Keratinocyte (primary cell): Measurements from ENCODE around the gene LCE1F. TPM values are rescaled to one million over a fixed set of nuclear protein-coding genes. Genes with fewer than 3 reads are reported as not detected.

Source experiments
- DNase-seq: peaks from one replicate; pipeline ENCODE4 v3.0.0-alpha.2; 2011; ENCODE audit warnings: low read depth, missing footprints, low spot score
- FAIRE-seq: peaks from 2 replicates; lab custom pipeline; 2011; peaks lifted over from hg19 to GRCh38; lab: Jason Lieb, UNC
- H2AFZ ChIP-seq: 2 replicates; pipeline ENCODE4 v1.6.0; 2012; ENCODE audit warnings: low read length, control low read depth, inconsistent platforms; ENCODE audit not compliant: control insufficient read depth
- H3K27ac ChIP-seq: 2 replicates; pipeline ENCODE4 v1.5.1; 2011; ENCODE audit warnings: low read length; ENCODE audit not compliant: control insufficient read depth, insufficient read depth
- H3K27me3 ChIP-seq: 3 replicates; pipeline ENCODE4 v1.6.0; 2011; ENCODE audit warnings: low read length; ENCODE audit not compliant: control insufficient read depth, insufficient read depth; ENCODE audit errors: extremely low read depth
- H3K36me3 ChIP-seq, 2 experiments: 2 replicates in 1 of 2; 3 replicates in 1 of 2; pipeline ENCODE4 v1.5.1; 2011; ENCODE audit warnings: low read length in 2 of 2, mild to moderate bottlenecking in 1 of 2; ENCODE audit not compliant: control insufficient read depth in 2 of 2, insufficient read depth in 2 of 2; ENCODE audit errors: extremely low read depth in 1 of 2
- H3K4me1 ChIP-seq: 3 replicates; pipeline ENCODE4 v1.5.1; 2011; ENCODE audit warnings: low read length; ENCODE audit not compliant: control insufficient read depth, insufficient read depth; ENCODE audit errors: extremely low read depth
- H3K4me2 ChIP-seq: 3 replicates; pipeline ENCODE4 v1.6.0; 2011; ENCODE audit warnings: low read depth, low read length; ENCODE audit not compliant: control insufficient read depth, insufficient read depth; ENCODE audit errors: extremely low read depth
- H3K4me3 ChIP-seq, 3 experiments: fragments of 200-600 bp in 1 of 3; sonication (generic) in 1 of 3; 2 replicates in 2 of 3; 3 replicates in 1 of 3; pipeline ENCODE4 v1.5.1; 2011 to 2016; ENCODE audit warnings: low read length in 3 of 3, mild to moderate bottlenecking in 3 of 3, control low read depth in 2 of 3, inconsistent platforms in 1 of 3, low read depth in 1 of 3, mixed read lengths in 1 of 3, mixed run types in 1 of 3, moderate library complexity in 1 of 3; ENCODE audit not compliant: control insufficient read depth in 2 of 3, insufficient read depth in 2 of 3; ENCODE audit errors: extremely low read depth in 1 of 3
- H3K79me2 ChIP-seq: 2 replicates; pipeline ENCODE4 v1.6.0; 2012; ENCODE audit warnings: low read length; ENCODE audit not compliant: control insufficient read depth, insufficient read depth
- H3K9ac ChIP-seq: 3 replicates; pipeline ENCODE4 v1.6.0; 2011; ENCODE audit warnings: low read length; ENCODE audit not compliant: control insufficient read depth, insufficient read depth; ENCODE audit errors: extremely low read depth
- H3K9me1 ChIP-seq: 3 replicates; pipeline ENCODE4 v1.6.0; 2011; ENCODE audit warnings: low read length; ENCODE audit not compliant: control insufficient read depth, insufficient read depth; ENCODE audit errors: extremely low read depth
- H3K9me3 ChIP-seq: 2 replicates; pipeline ENCODE4 v1.5.1; 2012; ENCODE audit warnings: low read depth, low read length; ENCODE audit not compliant: control insufficient read depth
- H4K20me1 ChIP-seq: 3 replicates; pipeline ENCODE4 v1.6.0; 2011; ENCODE audit warnings: low read length; ENCODE audit not compliant: control insufficient read depth, insufficient read depth; ENCODE audit errors: extremely low read depth
- CTCF ChIP-seq, 3 experiments: IDR thresholded peaks in 1 of 3; conservative IDR thresholded peaks in 1 of 3; optimal IDR thresholded peaks in 1 of 3; 2 replicates in 2 of 3; 3 replicates in 1 of 3; pipeline versions ENCODE3 to v1.5.1; 2011; ENCODE audit warnings: low read length in 3 of 3, mild to moderate bottlenecking in 3 of 3, moderate library complexity in 2 of 3, control low read depth in 1 of 3, inconsistent platforms in 1 of 3; ENCODE audit not compliant: insufficient read depth in 2 of 3; ENCODE audit errors: extremely low read depth in 1 of 3
- EZH2 ChIP-seq: IDR thresholded peaks from one replicate; pipeline ENCODE4 v1.6.1; 2012; ENCODE audit warnings: inconsistent platforms, mild to moderate bottlenecking, low read length, moderate library complexity
- dilution Hi-C: fragments of 300-500 bp; cut with MboI; formaldehyde crosslinking; loops from one replicate; pipeline ENCODE4 v1.7.0; 2020; ENCODE audit warnings: low sequenced_read_pairs; ENCODE audit not compliant: extremely low pct_ligation_motif_present
- polyA plus RNA-seq, 5 experiments: library from polyadenylated mRNA; depleted of rRNA in 3 of 5; stranded (reverse) in 3 of 5; stranded (forward) in 1 of 5; unstranded in 1 of 5; fragments of >200 nt; gene quantifications; 1 replicate in 1 of 5; 2 replicates in 3 of 5; 3 replicates in 1 of 5; pipeline versions ENCODE4 v1.2.1 to v1.2.3, GENCODE V29; 2011 to 2012; ENCODE audit warnings: missing spikeins in 2 of 5, low read depth in 1 of 5, low replicate concordance in 1 of 5

The LCE1F gene
- polyA plus RNA-seq, 1 donor (not counting 4 experiments of a cell fraction or from before 2014, with no cell fraction given), result not detected

GRCh38 chr1:152796421-152796820, 21.5 kb downstream of the LCE1F start, which contains the start of gene LCE1D:
Gene LCE1D (plus strand): TSS chr1:152796721. CDS start chr1:152797795, 1,074 bp downstream.
- H3K9me1 ChIP-seq, result no peaks in the 10 kb centered on the region
- FAIRE-seq (no peak), DNase-seq (no peak)
- dilution Hi-C loops, result no loop called here
- no peak within 1 kb of the TSS for H2AFZ ChIP-seq
- no peaks in the 10 kb centered on the region for H3K36me3 ChIP-seq
- H3K4me3 ChIP-seq, result no peak within 1 kb of the TSS
- H3K9me3 ChIP-seq, result no peaks in the 10 kb centered on the region
- H3K9ac ChIP-seq, result no peak within 1 kb of the TSS
- H3K4me2 ChIP-seq, result no peak within 1 kb of the TSS
- no peak within 1 kb of the TSS for H3K27ac ChIP-seq
- H4K20me1 ChIP-seq, result no peaks in the 10 kb centered on the region
- no peaks in the 10 kb centered on the region for H3K79me2 ChIP-seq
- no peaks in the 10 kb centered on the region for H3K27me3 ChIP-seq
- TF ChIP-seq CTCF (optimal IDR thresholded peaks at IDR 0.05 in 1 of 3, IDR thresholded peaks at IDR 0.05 in 1 of 3, conservative IDR thresholded peaks at IDR 0.05 in 1 of 3; ENCODE audit: extremely low read depth in 1 of 3, insufficient read depth in 2 of 3, low read length in 3 of 3), result no peak
- TF ChIP-seq EZH2, result no peak
- no peaks in the 10 kb centered on the region for H3K4me1 ChIP-seq

GRCh38 chr1:152801333-152801732, 26.4 kb downstream of the LCE1F start:
- DNase-seq, result no peak

More at GRCh38 chr1:152801333-152801732, 26.4 kb downstream of the LCE1F start:
- Histone ChIP-seq H3K9me3 (no peaks in the 10 kb centered on the region), H3K4me3 (no peak overlapping the region), H4K20me1 (no peaks in the 10 kb centered on the region), H3K27me3 (no peaks in the 10 kb centered on the region), H3K36me3 (no peaks in the 10 kb centered on the region), H3K4me1 (peaks cover 3% of the 10 kb centered on the region), H3K4me2 (no peak overlapping the region), H3K9me1 (no peaks in the 10 kb centered on the region), H2AFZ (no peak overlapping the region), H3K27ac (no peak overlapping the region), H3K9ac (no peak overlapping the region), H3K79me2 (no peaks in the 10 kb centered on the region)
- TF ChIP-seq EZH2 (no peak), CTCF (optimal IDR thresholded peaks at IDR 0.05 in 1 of 3, IDR thresholded peaks at IDR 0.05 in 1 of 3, conservative IDR thresholded peaks at IDR 0.05 in 1 of 3; ENCODE audit: extremely low read depth in 1 of 3, insufficient read depth in 2 of 3, low read length in 3 of 3) (no peak)
- dilution Hi-C loops, result no loop called here
- peak; percentile 70 for FAIRE-seq
